Measurements from ENCODE around the gene KIAA1671.
"Not testable (repeated sequence)": the region's sequence is repeated elsewhere in the genome, so short reads cannot be mapped to it uniquely, and the experiment has no call there.

The KIAA1671 gene

DNA sequence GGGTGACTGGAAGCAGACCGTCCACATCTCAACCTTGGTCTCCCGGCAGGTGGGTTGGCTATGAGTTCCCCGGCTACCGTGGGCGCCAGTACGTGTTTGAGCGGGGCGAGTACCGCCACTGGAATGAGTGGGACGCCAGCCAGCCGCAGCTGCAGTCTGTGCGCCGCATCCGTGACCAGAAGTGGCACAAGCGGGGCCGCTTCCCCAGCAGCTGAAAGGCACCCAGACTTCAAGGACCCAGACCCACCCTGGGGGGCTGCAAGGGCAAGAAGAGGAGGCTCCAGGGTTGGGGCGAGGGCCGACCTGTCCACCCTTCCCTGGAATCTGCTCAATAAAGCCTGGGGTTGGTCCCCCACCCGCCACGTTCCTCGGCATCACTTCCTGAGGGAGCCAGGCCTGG lies 254.5 kb downstream of the KIAA1671 start:
- DNase-seq = no peak

DNA sequence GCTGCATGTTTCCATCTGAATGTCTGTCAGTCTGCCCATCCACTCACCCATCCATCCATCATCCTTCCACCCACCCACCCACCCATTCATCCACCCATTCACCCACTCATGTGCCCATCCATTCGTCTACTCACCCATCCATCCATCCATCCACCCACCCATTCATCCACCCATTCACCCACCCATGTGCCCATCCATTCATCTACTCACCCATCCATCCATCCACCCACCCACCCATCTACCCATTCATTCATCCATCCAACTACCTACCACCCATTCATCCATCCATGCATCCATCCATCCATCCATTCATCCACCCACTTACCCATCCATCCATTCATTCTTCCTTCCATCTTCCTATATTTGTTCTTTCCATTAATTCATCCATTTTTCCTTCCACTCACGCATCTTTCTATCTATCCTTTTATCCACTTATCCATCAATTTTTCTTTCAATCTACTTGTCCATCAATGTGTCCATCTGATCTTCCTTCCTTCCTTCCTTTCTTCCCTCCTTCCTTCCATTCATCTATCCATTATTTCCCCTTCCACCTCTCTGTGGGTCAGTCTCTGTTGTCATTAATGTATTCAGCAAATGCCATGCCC lies 255.1 kb downstream of the KIAA1671 start:
- DNase-seq = no peak

DNA sequence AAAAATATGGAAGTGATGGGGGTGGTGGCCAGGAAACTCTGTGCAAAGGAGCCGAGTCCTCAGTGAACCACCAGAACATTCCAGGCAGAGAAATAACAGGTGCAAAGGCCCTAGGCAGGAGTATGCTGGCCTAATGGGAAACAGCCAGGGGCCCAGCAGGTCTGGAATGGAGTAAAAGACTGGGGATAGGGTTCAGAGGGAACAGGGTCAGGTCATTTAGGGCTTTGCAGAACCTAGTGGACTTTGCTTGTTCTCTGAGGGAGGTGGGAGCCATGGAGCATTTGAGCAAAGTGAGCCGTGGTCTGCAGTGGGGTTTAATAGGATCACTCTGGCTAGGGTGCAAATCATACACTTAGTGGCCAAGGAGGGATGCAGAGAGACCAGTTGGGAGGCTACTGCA lies 255.8 kb downstream of the KIAA1671 start:
- DNase-seq = no peak

DNA sequence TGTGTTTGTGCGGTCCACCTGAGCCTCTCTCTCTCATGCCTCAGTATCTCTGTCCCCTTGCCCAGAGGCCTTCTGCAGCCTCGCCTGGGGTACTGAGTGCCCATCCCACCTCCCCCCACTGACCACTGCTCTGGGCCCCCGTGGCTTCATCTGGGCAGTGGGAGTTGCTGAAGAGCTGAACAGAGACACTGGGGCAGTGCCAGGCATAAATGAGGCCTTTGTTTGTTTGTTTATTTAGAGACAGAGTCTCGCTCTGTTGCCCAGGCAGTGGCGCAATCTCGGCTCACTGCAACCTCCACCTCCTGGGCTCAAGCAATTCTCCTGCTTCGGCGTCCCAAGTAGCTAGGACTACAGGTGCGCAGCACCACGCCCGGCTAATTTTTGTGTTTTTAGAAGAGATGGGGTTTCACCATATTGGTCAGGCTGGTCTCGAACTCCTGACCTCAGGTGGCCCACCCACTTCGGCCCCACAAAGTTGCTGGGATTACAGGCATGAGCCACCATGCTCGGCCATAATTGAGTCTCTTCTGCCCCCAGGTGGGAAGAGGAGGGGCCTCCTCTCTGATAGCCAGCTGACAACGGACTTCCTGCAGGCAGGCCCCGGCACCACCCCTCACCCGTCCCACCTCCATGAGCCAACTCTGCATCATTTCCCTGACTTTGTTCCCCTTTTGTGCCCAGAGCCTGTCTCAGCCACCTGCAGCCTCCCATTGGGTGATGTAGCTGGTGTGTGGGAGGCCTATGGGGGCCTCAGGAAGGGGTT lies 256.4 kb downstream of the KIAA1671 start:
- DNase-seq = no peak

DNA sequence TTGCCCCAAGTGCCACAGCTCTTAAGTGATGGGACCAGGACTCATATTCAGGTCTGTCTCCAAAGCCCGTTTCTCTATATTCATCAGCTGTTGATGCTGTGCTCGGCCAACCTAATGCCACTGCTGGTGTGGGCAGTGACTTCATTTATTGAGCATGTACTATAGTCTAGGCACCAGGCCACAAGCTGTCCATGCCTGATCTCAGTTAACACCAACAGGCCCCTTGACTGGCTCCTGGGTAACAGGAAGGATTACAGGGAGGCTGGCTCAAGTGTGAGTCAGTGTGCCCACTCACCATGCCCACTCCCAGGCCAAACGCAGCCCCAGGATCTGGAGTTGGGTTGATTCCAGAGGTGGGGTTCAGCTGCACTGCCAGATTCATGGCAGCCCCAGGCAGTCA lies 258.3 kb downstream of the KIAA1671 start:
- DNase-seq = no peak

DNA sequence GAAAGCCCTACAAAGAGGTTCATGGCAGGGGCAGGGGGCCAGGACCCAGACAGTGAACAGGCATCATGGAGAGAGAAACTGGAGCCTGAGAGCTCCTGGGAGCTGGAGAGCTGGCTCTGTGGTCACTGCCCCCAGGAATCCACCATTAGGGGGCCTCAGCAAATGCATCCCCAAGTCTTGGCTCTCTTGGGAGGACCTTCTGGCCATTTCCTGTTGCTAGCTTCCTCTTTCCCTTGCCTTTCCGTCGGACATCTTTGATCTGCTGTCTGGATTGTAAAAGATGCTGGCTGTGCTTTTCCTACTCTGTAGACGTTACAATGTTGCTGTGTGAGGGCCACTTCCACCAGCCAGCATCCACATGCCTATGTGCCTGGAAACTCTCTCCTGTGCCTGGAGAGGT lies 259.8 kb downstream of the KIAA1671 start:
- no peak for DNase-seq

DNA sequence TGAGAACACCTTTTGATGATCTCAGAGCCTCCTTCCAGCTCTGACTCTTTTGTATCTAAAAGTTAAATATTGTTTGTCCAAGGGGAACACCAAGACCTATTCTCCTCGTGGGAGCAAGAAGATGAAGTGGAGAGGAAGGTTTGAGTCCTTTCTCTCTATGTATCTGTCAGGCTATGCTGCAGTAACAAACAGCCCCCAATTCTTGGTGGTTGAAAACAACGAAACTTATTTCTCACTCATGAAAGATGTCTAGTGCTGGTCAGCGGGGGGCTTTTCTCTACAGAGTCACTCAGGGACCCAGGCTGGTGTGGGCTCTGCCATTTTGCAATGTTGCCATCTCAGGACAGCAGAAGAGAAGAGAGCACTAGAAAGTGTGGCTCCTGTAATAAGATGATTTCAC lies 260.7 kb downstream of the KIAA1671 start:
- no peak for DNase-seq

DNA sequence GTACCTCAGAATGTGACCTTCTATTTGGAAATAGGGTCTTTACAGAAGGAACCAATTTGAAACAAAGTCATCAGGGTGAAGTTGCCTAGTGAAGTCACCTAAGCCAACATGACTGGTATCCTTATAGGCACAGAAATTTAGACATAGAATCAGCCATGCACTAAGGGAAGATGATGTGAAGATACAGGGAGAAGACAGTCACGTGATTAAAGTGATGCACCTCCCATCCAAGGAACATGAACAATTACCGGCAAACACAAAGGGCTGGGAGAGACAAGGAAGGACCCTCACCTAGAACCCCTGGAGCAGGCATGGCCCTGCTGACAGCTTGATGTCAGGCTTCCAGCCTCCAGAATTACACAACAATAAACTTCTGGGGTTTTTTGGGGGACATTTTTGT lies 263.7 kb downstream of the KIAA1671 start:
- DNase-seq = no peak

DNA sequence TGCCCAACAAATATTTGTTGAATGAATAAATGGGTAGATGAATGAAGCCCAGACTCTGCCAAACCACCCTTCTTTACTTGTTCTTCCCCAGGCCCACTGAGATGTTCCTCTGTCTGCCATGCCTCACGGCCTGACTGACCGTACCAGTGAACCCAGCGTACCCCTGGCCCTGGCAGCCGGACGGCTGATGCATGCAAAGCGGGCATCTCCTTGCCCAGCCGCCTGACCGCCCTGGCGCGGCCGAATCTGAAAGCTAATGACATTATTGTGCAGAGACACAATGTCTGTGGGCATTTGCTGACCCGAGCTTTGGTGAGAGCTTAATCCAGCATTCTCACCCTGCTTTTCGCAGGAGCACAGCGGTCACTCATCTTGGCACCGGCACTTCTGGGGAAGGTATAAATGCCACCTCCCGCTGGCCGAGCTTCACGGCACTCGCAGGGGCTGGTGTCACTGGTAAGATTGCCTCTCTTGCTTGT lies 266.7 kb downstream of the KIAA1671 start, which contains the start of gene CRYBB2:
Gene CRYBB2, plus strand, starts transcription at position 429 of the 479 bp plus-strand sequence. CDS start 1,791 bp downstream, outside the sequence.
- no peak for DNase-seq

GRCh38 chr22:25219948-25220442 lies 267.5 kb downstream of the KIAA1671 start:
- no peak for DNase-seq

GRCh38 chr22:25221790-25222189 lies 269.3 kb downstream of the KIAA1671 start:
- no peak for DNase-seq

DNA sequence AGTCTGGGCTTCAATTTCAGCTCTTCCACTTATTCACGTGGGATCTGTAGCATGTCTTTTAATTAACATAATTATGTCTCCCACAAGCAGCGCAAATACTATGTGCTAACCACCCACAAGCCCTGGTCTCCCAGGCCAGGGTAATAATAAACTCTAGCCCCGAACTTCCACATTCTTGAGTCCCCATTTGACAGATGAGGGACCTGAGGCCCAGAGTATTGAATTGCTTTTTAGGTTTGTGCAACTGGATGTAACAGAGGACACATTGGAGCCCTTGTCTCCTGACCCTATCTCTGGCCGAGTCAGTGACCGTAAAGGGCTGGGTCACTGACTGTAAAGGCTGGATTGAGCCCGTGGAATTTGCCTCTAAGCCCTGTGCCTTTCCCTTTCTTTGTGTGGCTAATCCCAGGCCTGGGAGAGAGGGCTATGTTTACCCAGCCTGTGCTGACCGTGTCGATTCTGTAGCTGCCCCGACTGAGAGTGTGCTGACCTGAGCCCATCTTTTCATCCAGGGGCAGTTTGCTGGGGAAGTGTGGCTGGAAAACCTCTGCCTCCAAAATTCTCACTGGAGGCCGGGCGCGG lies 270.8 kb downstream of the KIAA1671 start:
- DNase-seq = no peak

- DNase-seq = no peak
Observed at GRCh38 chr22:25228822-25229221, 276.3 kb downstream of the KIAA1671 start.

DNA sequence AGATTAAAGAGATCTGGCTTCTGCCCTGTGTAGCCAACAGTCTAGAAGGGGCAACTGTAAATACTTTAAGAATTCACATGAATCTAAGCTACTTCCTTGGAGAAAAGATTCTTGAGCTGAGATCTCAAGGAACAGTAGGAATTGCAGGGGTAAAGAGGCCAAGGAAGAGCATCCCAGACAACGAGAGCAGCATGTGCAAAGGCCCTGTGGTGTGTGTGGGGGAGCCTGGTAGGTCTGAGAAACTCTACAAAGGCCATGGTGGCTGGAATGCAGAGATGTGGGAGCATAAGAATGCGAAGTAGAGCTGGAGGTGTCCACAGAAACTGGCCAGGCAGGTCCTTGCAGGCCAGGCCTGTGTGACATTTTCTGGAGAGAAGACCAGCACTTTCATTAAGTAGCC lies 278.2 kb downstream of the KIAA1671 start:
- not testable (repeated sequence) for DNase-seq

DNA sequence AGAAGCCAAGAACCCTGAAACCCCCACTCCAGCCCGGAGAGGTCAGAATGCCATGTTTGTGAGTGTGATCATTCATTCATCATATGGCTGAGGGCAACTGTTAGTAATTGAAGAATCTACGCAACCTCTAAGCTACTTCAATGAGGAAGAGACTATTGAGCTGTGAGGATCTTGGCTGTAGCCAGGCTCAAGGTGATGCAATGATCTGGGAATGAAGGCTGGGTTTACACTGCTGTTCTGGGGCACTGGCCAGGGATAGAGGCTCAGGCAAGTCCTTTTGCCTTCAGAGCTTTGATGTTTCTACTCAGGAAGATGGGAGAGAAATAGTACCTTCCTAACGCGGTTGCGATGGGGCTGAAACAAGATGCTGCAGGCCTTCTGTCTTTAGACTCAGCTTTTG lies 279.8 kb downstream of the KIAA1671 start:
- no peak for DNase-seq

GRCh38 chr22:25233706-25234105 lies 281.2 kb downstream of the KIAA1671 start:
- DNase-seq = not testable (repeated sequence)

DNA sequence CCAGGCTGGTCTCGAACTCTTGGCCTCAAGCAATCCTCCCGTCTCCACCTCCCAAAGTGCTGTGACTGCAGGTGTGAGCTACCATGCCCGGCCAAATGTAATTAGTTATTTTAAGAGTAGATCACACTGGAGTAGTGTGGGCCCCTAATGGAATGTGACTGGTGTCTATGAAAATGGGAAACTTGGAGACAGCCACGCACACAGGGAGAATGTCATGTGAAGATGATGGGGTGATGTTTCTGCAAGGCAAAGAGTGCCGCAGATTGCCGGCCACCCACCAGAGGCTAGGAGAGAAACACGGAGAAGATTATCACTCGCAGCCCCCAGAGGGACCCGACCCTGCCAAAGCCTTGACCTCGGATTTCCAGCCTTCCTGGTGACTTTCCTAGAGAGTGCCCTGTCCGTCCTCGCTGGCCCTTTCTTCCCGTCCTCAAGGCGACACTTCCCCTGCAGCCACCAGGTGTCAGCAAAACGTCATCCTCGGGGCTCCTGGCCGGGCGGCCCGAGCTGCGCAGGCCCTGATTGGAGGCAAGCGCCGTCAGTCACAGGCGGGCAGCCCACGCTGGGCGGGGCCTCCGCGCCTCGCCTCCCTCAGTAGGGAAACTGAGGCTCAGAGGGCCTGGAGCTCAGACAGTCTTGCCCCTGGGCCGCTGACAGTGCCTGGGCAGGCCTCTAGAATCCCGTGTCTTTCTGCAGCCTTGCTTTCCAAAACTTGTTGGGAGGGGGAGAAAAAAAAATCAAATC lies 283.2 kb downstream of the KIAA1671 start:
- DNase-seq = peak; percentile 56 to 82

DNA sequence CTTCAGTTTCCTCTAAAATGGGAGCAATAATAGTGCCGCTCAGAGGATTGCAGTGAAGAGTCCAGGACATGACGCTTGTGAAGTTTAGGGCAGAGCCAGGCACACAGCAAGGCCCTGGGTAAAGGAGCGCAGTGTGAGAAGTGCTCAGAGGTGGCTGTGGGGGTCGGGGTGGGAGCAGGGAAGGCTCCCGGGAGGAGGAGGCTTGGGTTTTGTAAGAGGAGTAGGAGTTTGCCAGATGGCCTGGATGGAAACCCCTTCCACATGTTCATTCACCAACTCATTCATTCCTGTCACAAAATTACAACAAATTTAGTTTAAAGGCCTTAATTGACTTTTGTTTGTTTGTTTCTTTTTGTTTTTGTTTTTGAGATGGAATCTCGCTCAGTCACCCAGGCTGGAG lies 283.9 kb downstream of the KIAA1671 start:
- no peak for DNase-seq

- DNase-seq = no peak
Observed at GRCh38 chr22:25237503-25237902, 285.0 kb downstream of the KIAA1671 start.

DNA sequence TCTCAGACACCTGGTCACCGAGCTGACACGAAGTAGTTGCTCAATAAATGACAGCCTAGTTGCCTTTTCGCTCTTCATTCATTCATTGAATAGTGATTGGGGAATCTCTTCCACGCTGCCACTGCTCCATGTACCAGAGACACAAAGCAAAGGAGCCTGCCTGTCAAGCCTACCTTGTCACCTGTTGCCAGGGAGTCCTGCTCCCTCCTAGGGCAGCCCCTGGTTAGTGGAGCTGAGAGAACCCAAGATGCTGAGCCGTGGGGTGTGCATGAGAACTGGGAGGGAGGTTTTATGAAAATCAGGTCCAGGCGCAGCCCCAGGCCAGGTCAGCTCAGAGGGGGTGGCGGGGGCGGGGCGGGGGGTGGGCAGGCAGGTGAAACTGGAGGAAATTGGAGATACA lies 285.5 kb downstream of the KIAA1671 start:
- DNase-seq = not testable (repeated sequence)

Data from SHP77 (cell line).